Measurements from ENCODE around the gene SPHKAP. TPM values are rescaled to one million over a fixed set of nuclear protein-coding genes. Genes with fewer than 3 reads are reported as not detected.

SPHKAP gene
- total RNA-seq, 1 experiment from 2014 or later = not detected

GRCh38 chr2:228038967-228039366 lies 142.5 kb downstream of the SPHKAP start:
- H3K4me1 ChIP-seq (ENCODE audit: low read length) = no peaks in the 10 kb centered on the region
- no peaks in the 10 kb centered on the region for H3K27me3 ChIP-seq (ENCODE audit: low read length)
- no peaks in the 10 kb centered on the region for H3K9me3 ChIP-seq (ENCODE audit: low read length)
- no peak overlapping the region for H2AFZ ChIP-seq (ENCODE audit: low read length)
- no peaks in the 10 kb centered on the region for H4K20me1 ChIP-seq (ENCODE audit: insufficient read depth, low read depth, low read length)
- H3K9me2 ChIP-seq (replicated peaks; ENCODE audit: insufficient read depth, low read length) = no peaks in the 10 kb centered on the region
- H3K4me2 ChIP-seq (ENCODE audit: low read depth, low read length, poor library complexity, severe bottlenecking) = no peak overlapping the region
- no peak for DNase-seq
- no peak overlapping the region for H3K9ac ChIP-seq (ENCODE audit: low read length)
- H3K4me3 ChIP-seq (ENCODE audit: low read length) = no peak overlapping the region
- no peaks in the 10 kb centered on the region for H3K79me2 ChIP-seq (ENCODE audit: low read length)
- H3K27ac ChIP-seq (ENCODE audit: low read length) = no peak overlapping the region
- H3K36me3 ChIP-seq (ENCODE audit: insufficient read depth, low read length) = no peaks in the 10 kb centered on the region

- H3K4me3 ChIP-seq (ENCODE audit: low read length) = no peak overlapping the region
- no peaks in the 10 kb centered on the region for H3K36me3 ChIP-seq (ENCODE audit: insufficient read depth, low read length)
- H3K27me3 ChIP-seq (ENCODE audit: low read length) = no peaks in the 10 kb centered on the region
- no peak overlapping the region for H3K4me2 ChIP-seq (ENCODE audit: low read depth, low read length, poor library complexity, severe bottlenecking)
- H2AFZ ChIP-seq (ENCODE audit: low read length) = no peak overlapping the region
- H3K4me1 ChIP-seq (ENCODE audit: low read length) = no peaks in the 10 kb centered on the region
- no peaks in the 10 kb centered on the region for H3K79me2 ChIP-seq (ENCODE audit: low read length)
- H3K9me3 ChIP-seq (ENCODE audit: low read length) = no peaks in the 10 kb centered on the region
- no peak overlapping the region for H3K27ac ChIP-seq (ENCODE audit: low read length)
- H4K20me1 ChIP-seq (ENCODE audit: insufficient read depth, low read depth, low read length) = no peaks in the 10 kb centered on the region
- no peak overlapping the region for H3K9ac ChIP-seq (ENCODE audit: low read length)
- no peak for DNase-seq
- H3K9me2 ChIP-seq (replicated peaks; ENCODE audit: insufficient read depth, low read length) = no peaks in the 10 kb centered on the region
These were observed 143.6 kb downstream of the SPHKAP start for GRCh38 chr2:228037915-228038314.

GRCh38 chr2:228023619-228024018 lies 157.9 kb downstream of the SPHKAP start:
- H3K27ac ChIP-seq (ENCODE audit: low read length) = no peak overlapping the region
- no peaks in the 10 kb centered on the region for H3K9me3 ChIP-seq (ENCODE audit: low read length)
- H3K4me1 ChIP-seq (ENCODE audit: low read length) = no peaks in the 10 kb centered on the region
- DNase-seq = no peak
- no peaks in the 10 kb centered on the region for H3K36me3 ChIP-seq (ENCODE audit: insufficient read depth, low read length)
- H3K9ac ChIP-seq (ENCODE audit: low read length) = no peak overlapping the region
- no peaks in the 10 kb centered on the region for H4K20me1 ChIP-seq (ENCODE audit: insufficient read depth, low read depth, low read length)
- H2AFZ ChIP-seq (ENCODE audit: low read length) = no peak overlapping the region
- H3K4me2 ChIP-seq (ENCODE audit: low read depth, low read length, poor library complexity, severe bottlenecking) = no peak overlapping the region
- H3K79me2 ChIP-seq (ENCODE audit: low read length) = no peaks in the 10 kb centered on the region
- H3K27me3 ChIP-seq (ENCODE audit: low read length) = no peaks in the 10 kb centered on the region
- H3K4me3 ChIP-seq (ENCODE audit: low read length) = no peak overlapping the region
- no peaks in the 10 kb centered on the region for H3K9me2 ChIP-seq (replicated peaks; ENCODE audit: insufficient read depth, low read length)

GRCh38 chr2:228018311-228018710 lies 163.2 kb downstream of the SPHKAP start:
- Histone ChIP-seq H3K79me2 (ENCODE audit: low read length) (no peaks in the 10 kb centered on the region), H3K4me1 (ENCODE audit: low read length) (no peaks in the 10 kb centered on the region), H2AFZ (ENCODE audit: low read length) (no peak overlapping the region)

GRCh38 chr2:228017784-228018183 lies 163.7 kb downstream of the SPHKAP start:
- no peak overlapping the region for H2AFZ ChIP-seq (ENCODE audit: low read length)
- no peaks in the 10 kb centered on the region for H3K79me2 ChIP-seq (ENCODE audit: low read length)
- no peak overlapping the region for H3K4me2 ChIP-seq (ENCODE audit: low read depth, low read length, poor library complexity, severe bottlenecking)
- H3K9me3 ChIP-seq (ENCODE audit: low read length) = no peaks in the 10 kb centered on the region
- no peak overlapping the region for H3K4me3 ChIP-seq (ENCODE audit: low read length)
- no peak overlapping the region for H3K27ac ChIP-seq (ENCODE audit: low read length)
- DNase-seq = no peak
- H4K20me1 ChIP-seq (ENCODE audit: insufficient read depth, low read depth, low read length) = no peaks in the 10 kb centered on the region
- H3K9ac ChIP-seq (ENCODE audit: low read length) = no peak overlapping the region
- no peaks in the 10 kb centered on the region for H3K27me3 ChIP-seq (ENCODE audit: low read length)
- no peaks in the 10 kb centered on the region for H3K9me2 ChIP-seq (replicated peaks; ENCODE audit: insufficient read depth, low read length)
- H3K36me3 ChIP-seq (ENCODE audit: insufficient read depth, low read length) = no peaks in the 10 kb centered on the region
- H3K4me1 ChIP-seq (ENCODE audit: low read length) = no peaks in the 10 kb centered on the region

More at GRCh38 chr2:228018311-228018710, 163.2 kb downstream of the SPHKAP start:
- no peaks in the 10 kb centered on the region for H3K9me2 ChIP-seq (replicated peaks; ENCODE audit: insufficient read depth, low read length)
- no peak for DNase-seq
- H3K9me3 ChIP-seq (ENCODE audit: low read length) = no peaks in the 10 kb centered on the region
- no peaks in the 10 kb centered on the region for H3K27me3 ChIP-seq (ENCODE audit: low read length)
- no peaks in the 10 kb centered on the region for H3K36me3 ChIP-seq (ENCODE audit: insufficient read depth, low read length)
- H3K4me3 ChIP-seq (ENCODE audit: low read length) = no peak overlapping the region
- no peaks in the 10 kb centered on the region for H4K20me1 ChIP-seq (ENCODE audit: insufficient read depth, low read depth, low read length)
- no peak overlapping the region for H3K27ac ChIP-seq (ENCODE audit: low read length)
- H3K4me2 ChIP-seq (ENCODE audit: low read depth, low read length, poor library complexity, severe bottlenecking) = no peak overlapping the region
- H3K9ac ChIP-seq (ENCODE audit: low read length) = no peak overlapping the region

GRCh38 chr2:228016402-228016801 lies 165.1 kb downstream of the SPHKAP start:
- no peaks in the 10 kb centered on the region for H3K36me3 ChIP-seq (ENCODE audit: insufficient read depth, low read length)
- H3K9me3 ChIP-seq (ENCODE audit: low read length) = no peaks in the 10 kb centered on the region
- H4K20me1 ChIP-seq (ENCODE audit: insufficient read depth, low read depth, low read length) = no peaks in the 10 kb centered on the region
- H3K4me3 ChIP-seq (ENCODE audit: low read length) = no peak overlapping the region
- no peaks in the 10 kb centered on the region for H3K9me2 ChIP-seq (replicated peaks; ENCODE audit: insufficient read depth, low read length)
- H2AFZ ChIP-seq (ENCODE audit: low read length) = no peak overlapping the region
- H3K27me3 ChIP-seq (ENCODE audit: low read length) = no peaks in the 10 kb centered on the region
- no peaks in the 10 kb centered on the region for H3K79me2 ChIP-seq (ENCODE audit: low read length)
- no peak overlapping the region for H3K4me2 ChIP-seq (ENCODE audit: low read depth, low read length, poor library complexity, severe bottlenecking)
- H3K4me1 ChIP-seq (ENCODE audit: low read length) = no peaks in the 10 kb centered on the region
- DNase-seq = no peak
- no peak overlapping the region for H3K27ac ChIP-seq (ENCODE audit: low read length)
- H3K9ac ChIP-seq (ENCODE audit: low read length) = no peak overlapping the region

- H2AFZ ChIP-seq (ENCODE audit: low read length) = no peak overlapping the region
- H3K9me3 ChIP-seq (ENCODE audit: low read length) = no peaks in the 10 kb centered on the region
- H3K36me3 ChIP-seq (ENCODE audit: insufficient read depth, low read length) = no peaks in the 10 kb centered on the region
- H3K4me1 ChIP-seq (ENCODE audit: low read length) = 0 out of 2 replicates have a peak, but pooled peaks cover 3% of the 10 kb centered on the region
- no peak overlapping the region for H3K27ac ChIP-seq (ENCODE audit: low read length)
- H4K20me1 ChIP-seq (ENCODE audit: insufficient read depth, low read depth, low read length) = no peaks in the 10 kb centered on the region
- H3K9me2 ChIP-seq (replicated peaks; ENCODE audit: insufficient read depth, low read length) = no peaks in the 10 kb centered on the region
- no peak overlapping the region for H3K9ac ChIP-seq (ENCODE audit: low read length)
- H3K4me3 ChIP-seq (ENCODE audit: low read length) = no peak overlapping the region
- H3K27me3 ChIP-seq (ENCODE audit: low read length) = no peaks in the 10 kb centered on the region
- DNase-seq = no peak
- no peaks in the 10 kb centered on the region for H3K79me2 ChIP-seq (ENCODE audit: low read length)
- no peak overlapping the region for H3K4me2 ChIP-seq (ENCODE audit: low read depth, low read length, poor library complexity, severe bottlenecking)
These were observed 165.7 kb downstream of the SPHKAP start for GRCh38 chr2:228015741-228016140.

- no peak overlapping the region for H3K27ac ChIP-seq (ENCODE audit: low read length)
- no peak overlapping the region for H2AFZ ChIP-seq (ENCODE audit: low read length)
- no peak overlapping the region for H3K9ac ChIP-seq (ENCODE audit: low read length)
- H3K36me3 ChIP-seq (ENCODE audit: insufficient read depth, low read length) = no peaks in the 10 kb centered on the region
- H3K27me3 ChIP-seq (ENCODE audit: low read length) = no peaks in the 10 kb centered on the region
- H3K9me3 ChIP-seq (ENCODE audit: low read length) = no peaks in the 10 kb centered on the region
- H3K4me3 ChIP-seq (ENCODE audit: low read length) = no peak overlapping the region
- H3K9me2 ChIP-seq (replicated peaks; ENCODE audit: insufficient read depth, low read length) = no peaks in the 10 kb centered on the region
- H3K4me1 ChIP-seq (ENCODE audit: low read length) = no peaks in the 10 kb centered on the region
- DNase-seq = no peak
- no peaks in the 10 kb centered on the region for H4K20me1 ChIP-seq (ENCODE audit: insufficient read depth, low read depth, low read length)
- no peak overlapping the region for H3K4me2 ChIP-seq (ENCODE audit: low read depth, low read length, poor library complexity, severe bottlenecking)
- H3K79me2 ChIP-seq (ENCODE audit: low read length) = no peaks in the 10 kb centered on the region
These were observed 185.1 kb downstream of the SPHKAP start for GRCh38 chr2:227996366-227996765.

GRCh38 chr2:227990937-227991336 lies 190.6 kb downstream of the SPHKAP start:
- Histone ChIP-seq H3K27me3 (ENCODE audit: low read length) (no peaks in the 10 kb centered on the region), H3K9me2 (replicated peaks; ENCODE audit: insufficient read depth, low read length) (no peaks in the 10 kb centered on the region), H3K4me1 (ENCODE audit: low read length) (no peaks in the 10 kb centered on the region), H3K27ac (ENCODE audit: low read length) (no peak overlapping the region), H3K9me3 (ENCODE audit: low read length) (no peaks in the 10 kb centered on the region), H2AFZ (ENCODE audit: low read length) (no peak overlapping the region), H3K4me3 (ENCODE audit: low read length) (no peak overlapping the region), H3K4me2 (ENCODE audit: low read depth, low read length, poor library complexity, severe bottlenecking) (no peak overlapping the region), H3K9ac (ENCODE audit: low read length) (no peak overlapping the region), H4K20me1 (ENCODE audit: insufficient read depth, low read depth, low read length) (no peaks in the 10 kb centered on the region), H3K36me3 (ENCODE audit: insufficient read depth, low read length) (no peaks in the 10 kb centered on the region), H3K79me2 (ENCODE audit: low read length) (no peaks in the 10 kb centered on the region)
- no peak for DNase-seq
